ENCODE data around the gene FMNL1.
"Not testable (repeated sequence)": the region's sequence is repeated elsewhere in the genome, so short reads cannot be mapped to it uniquely, and the experiment has no call there.

The FMNL1 gene

GRCh38 chr17:45235416-45236281, 14.0 kb downstream of the FMNL1 start:
- no peak for FAIRE-seq

GRCh38 chr17:45236282-45236606, 14.6 kb downstream of the FMNL1 start:
- FAIRE-seq = no peak

DNA sequence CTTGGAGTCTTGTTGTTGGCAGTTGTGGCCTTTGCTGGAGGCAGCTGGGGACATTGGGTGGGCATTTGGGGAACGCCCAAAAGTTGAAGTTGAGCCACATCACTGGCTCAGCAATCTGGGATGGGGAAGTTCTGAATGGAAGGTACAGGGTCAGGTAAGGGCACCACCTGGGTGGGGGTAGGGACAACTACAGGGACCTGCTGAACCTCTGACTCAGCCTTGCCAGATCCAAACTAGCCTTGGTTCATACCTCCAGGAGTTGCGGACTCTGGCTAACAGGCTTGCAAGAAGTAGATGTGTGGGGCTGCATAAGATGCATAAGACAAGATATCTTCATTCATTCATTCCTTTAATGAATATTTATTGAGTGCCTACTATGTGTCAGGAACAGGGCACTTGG, 16.0 kb downstream of the FMNL1 start:
- FAIRE-seq = no peak

DNA sequence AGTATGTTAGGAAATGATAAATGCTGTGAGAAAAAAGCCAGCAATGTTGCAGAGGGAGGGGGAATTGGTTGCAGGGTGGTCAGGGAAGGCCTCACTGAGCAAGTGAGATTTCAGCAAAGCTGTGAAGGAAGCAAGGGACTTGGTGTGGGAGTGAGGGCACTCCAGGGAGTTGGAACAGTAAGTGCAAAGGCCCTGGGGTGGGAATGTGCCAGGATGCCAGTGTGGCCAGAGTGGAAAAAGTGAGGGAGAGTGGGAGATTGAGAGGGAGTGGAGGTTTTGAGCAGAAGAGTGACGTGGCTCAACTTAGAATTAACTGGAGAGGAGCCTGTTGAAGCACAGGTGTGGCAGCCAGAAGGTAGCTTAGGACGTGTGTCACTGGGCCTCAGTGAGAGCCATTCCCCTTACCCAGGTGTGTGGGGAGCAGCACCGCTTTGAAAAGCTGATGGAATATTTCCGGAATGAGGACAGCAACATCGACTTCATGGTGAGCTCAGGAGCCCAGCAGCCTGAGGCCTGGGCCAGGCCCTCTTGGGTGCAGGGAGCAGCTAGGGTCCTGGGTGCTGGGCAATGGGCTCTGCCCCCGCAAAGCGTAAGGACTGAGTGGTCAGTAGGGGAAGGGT, 16.6 kb downstream of the FMNL1 start:
- no peak for FAIRE-seq

DNA sequence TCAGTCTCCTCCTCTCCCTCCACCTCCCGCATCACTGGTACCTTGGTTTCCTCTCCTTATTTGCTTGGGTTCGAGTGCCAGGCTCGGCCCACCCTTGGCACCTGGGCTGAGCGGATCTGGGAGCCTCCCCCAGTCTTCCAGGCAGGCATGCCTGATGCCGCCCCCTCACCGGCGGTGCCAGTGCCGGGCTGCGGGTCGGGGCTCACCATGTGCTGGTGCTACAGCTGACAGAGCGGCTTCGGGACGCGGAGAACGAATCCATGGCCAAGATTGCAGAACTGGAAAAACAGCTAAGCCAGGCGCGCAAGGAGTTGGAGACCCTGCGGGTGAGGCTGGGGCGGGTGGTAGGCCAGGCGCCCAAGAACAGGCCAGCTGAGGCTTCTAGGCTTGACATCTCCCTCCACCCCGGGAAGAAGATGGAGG, 19.2 kb downstream of the FMNL1 start:
- FAIRE-seq = no peak

GRCh38 chr17:45241328-45242028, 19.8 kb downstream of the FMNL1 start:
- FAIRE-seq = no peak

- FAIRE-seq = no peak
These were observed 20.3 kb downstream of the FMNL1 start for GRCh38 chr17:45242029-45242414.

DNA sequence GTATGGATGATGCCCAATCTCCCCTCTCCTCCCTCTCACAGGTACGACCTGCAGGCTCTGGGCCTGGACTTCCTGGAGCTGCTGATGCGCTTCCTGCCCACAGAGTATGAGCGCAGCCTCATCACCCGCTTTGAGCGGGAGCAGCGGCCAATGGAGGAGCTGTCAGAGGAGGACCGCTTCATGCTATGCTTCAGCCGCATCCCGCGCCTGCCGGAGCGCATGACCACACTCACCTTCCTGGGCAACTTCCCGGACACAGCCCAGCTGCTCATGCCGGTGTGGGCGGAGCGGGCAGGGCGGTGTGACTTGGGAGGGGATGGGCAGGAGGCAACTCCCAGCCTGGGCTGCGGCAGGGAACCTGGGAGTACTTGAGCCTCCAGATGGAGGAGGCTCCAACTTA, 22.1 kb downstream of the FMNL1 start:
- FAIRE-seq = no peak

GRCh38 chr17:45244725-45245656, 23.3 kb downstream of the FMNL1 start:
- no peak for FAIRE-seq

- FAIRE-seq = no peak
These were observed 24.7 kb downstream of the FMNL1 start for GRCh38 chr17:45246338-45246737.

- no peak for FAIRE-seq
These were observed 25.3 kb downstream of the FMNL1 start for GRCh38 chr17:45246861-45247428.

GRCh38 chr17:45247429-45248131, 25.9 kb downstream of the FMNL1 start:
- peak; percentile 91 for FAIRE-seq

GRCh38 chr17:45248132-45248957, 26.7 kb downstream of the FMNL1 start:
- no peak for FAIRE-seq

GRCh38 chr17:45251931-45252330, 30.2 kb downstream of the FMNL1 start:
- FAIRE-seq = no peak

DNA sequence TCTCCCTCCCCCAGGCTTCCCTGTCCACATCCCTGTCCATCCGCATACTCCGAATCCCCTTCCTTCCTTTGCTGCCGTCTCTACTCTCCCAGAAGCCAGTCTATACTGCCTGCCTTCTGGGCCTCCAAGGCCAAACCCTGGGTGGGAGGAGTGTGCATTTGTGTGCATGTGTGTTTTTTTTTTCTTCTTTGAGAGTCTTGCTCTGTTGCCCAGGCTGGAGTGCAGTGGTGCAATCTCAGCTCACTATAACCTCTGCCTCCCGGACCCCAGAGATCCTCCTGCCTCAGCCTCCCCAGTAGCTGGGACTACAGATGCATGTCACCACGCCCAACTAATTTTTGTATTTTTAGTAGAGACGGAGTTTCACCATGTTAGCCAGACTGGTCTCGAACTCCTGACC, 31.6 kb downstream of the FMNL1 start:
- FAIRE-seq = not testable (repeated sequence)

DNA sequence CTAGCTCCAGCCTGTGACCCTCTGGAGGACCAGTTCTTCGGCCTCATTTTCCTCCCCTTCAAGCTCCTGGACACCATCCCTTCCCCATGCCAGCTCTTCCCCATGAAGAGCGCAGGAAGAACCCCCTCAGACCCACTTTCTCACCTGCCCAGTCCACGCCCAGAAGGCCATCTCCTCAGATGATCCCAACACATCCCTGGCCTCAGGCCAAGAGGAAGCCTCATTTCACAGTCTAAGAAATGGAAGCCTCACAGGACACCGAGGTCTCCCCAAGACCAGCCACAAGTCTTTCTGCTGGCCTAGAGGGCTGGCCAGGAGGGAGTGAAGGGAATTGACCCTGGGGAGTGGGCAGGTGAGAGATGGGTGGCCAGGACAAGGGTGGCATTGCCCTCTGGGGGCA, 32.2 kb downstream of the FMNL1 start:
- no peak for FAIRE-seq

DNA sequence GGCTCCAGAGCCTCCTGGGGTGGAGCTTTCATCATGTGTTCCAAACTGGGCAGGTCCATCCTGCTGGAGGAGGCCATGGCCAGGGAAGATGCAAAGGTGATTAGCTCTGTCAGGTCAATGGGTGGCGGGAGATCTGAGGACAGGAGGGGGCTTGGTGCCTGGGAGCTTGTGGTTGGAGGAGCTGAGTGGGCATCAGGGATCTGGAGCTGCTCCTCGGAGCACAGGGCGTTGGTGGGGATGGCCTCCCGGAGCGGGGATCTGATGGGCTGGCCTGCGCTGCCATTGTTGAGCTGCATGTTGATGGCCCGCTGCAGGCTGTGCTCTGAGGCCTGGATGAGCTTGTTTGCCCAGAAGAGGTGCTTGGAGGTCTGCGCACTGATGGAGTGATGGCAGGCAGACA, 33.7 kb downstream of the FMNL1 start:
- no peak for FAIRE-seq

DNA sequence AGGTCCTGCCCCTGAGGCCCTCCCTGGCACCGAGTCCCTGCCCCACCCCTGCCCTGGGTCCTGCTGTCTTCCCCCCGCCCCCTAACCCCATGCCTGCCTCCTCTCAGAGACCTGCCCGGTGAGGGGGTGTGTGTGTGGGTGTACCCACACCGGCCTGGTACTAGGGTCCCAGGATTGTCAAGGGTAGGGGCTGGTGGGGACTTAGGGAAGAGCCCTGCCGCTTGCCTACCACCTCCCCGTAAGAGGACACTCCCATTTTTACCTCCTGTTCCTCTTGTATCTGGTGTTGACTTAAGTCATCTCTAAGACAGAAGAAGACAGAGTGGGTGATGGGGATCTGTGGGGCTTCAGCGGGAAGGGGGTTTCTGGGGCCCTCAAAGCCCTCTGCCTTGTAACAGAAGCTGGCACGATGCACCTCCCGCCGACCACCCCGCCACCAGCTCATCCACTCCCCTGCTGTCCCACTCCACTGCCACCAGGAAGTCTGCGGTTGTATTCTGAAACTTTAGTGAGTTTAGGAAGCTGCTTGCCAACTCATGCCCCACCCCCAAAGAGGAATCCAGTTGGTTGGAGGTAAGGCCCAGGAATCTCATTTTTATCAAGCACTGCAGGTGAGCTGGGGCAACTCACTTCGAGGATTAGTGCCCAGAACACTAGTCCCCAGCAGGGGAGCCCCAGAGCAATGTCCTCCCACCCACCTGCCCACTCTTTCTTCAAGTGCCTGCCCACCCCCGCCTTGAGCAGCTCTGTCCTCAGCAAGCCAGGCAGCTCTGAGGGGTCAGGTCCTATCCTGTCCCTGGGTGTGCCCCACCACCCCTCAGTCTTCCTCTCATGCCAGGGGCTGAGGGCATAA, 34.7 kb downstream of the FMNL1 start:
- no peak for FAIRE-seq

GRCh38 chr17:45257115-45257514, 35.4 kb downstream of the FMNL1 start:
- no peak for FAIRE-seq

DNA sequence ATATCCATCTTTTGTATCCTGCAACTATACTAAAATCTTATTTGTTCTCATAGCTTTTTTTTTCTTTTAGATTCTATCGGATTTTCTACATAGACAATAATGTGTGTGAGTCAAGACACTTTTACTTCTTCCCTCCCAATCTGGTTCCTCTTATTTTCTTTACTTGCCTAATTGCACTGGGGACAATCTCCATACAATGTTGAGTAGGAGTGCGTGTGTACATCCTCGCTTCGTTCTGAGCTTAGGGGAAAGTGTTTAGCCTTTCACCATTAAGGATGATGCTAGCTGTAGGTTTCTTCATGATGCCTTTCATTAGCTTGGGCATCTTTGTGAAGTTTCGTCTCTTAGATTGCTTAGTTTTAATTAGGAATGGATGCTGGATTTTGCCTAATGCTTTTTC, 37.3 kb downstream of the FMNL1 start:
- FAIRE-seq = no peak
